Caco-2 (cell line): ENCODE data around the gene KRTCAP2. TPM values are rescaled to one million over a fixed set of nuclear protein-coding genes. Genes with fewer than 3 reads are reported as not detected.

Source experiments
- BruUV-seq: library from RNA; stranded (reverse); fragments of 400-500 nt; replicated peaks from 2 replicates; lab custom pipeline; 2021; lab: Mats Ljungman, UMichigan
- CTCF ChIA-PET: fragments of 300-600 bp; sonication (Branson Sonifier 250); formaldehyde crosslinking; loops from one replicate; lab custom pipeline; 2022; ENCODE audit warnings: antibody characterized with exemption; lab: Charles Lee
- POLR2A ChIA-PET: fragments of 300-600 bp; sonication (Branson Sonifier 250); formaldehyde crosslinking; loops from one replicate; lab custom pipeline; 2022; ENCODE audit warnings: antibody characterized with exemption; lab: Charles Lee
- DNase-seq, 2 experiments: peaks; one replicate each; pipeline versions ENCODE4 v3.0.0 to v3.0.0-alpha.2; 2020 to 2022
- H3K27me3 ChIP-seq: replicated peaks from 2 replicates; pipeline ENCODE4 v1.6.0; 2011; ENCODE audit warnings: low read length; ENCODE audit not compliant: control insufficient read depth, insufficient read depth
- H3K36me3 ChIP-seq: 2 replicates; pipeline ENCODE4 v1.5.1; 2011; ENCODE audit warnings: low read length; ENCODE audit not compliant: control insufficient read depth, insufficient read depth
- H3K4me1 ChIP-seq: fragments of 250-450 bp; sonication (Bioruptor Pico); 2 replicates; pipeline ENCODE4 v1.5.1; 2020; ENCODE audit warnings: mild to moderate bottlenecking
- H3K4me3 ChIP-seq: 2 replicates; pipeline ENCODE4 v1.5.1; 2011; ENCODE audit warnings: low read depth, mild to moderate bottlenecking, control low read depth, low read length
- H3K9me3 ChIP-seq: fragments of 250-450 bp; sonication (Bioruptor Pico); 2 replicates; pipeline ENCODE4 v1.5.1; 2020; ENCODE audit warnings: mild to moderate bottlenecking, moderate library complexity
- H3K27ac Mint-ChIP-seq: one replicate; pipeline ENCODE4 v1.8.0; 2022; ENCODE audit warnings: mixed read lengths; ENCODE audit not compliant: unreplicated experiment
- H3K27me3 Mint-ChIP-seq: one replicate; pipeline ENCODE4 v1.8.0; 2022; ENCODE audit warnings: mixed read lengths; ENCODE audit not compliant: insufficient read depth, unreplicated experiment
- H3K36me3 Mint-ChIP-seq: one replicate; pipeline ENCODE4 v1.8.0; 2022; ENCODE audit warnings: mild to moderate bottlenecking, mixed read lengths; ENCODE audit not compliant: insufficient read depth, unreplicated experiment
- H3K4me1 Mint-ChIP-seq: one replicate; pipeline ENCODE4 v1.8.0; 2022; ENCODE audit warnings: low read depth, mixed read lengths; ENCODE audit not compliant: unreplicated experiment
- H3K4me3 Mint-ChIP-seq: one replicate; pipeline ENCODE4 v1.8.0; 2022; ENCODE audit warnings: mild to moderate bottlenecking, moderate library complexity, mixed read lengths; ENCODE audit not compliant: unreplicated experiment
- H3K9me3 Mint-ChIP-seq: one replicate; pipeline ENCODE4 v1.8.0; 2022; ENCODE audit warnings: mixed read lengths; ENCODE audit not compliant: unreplicated experiment
- CTCF ChIP-seq, 2 experiments: fragments of 200-600 bp in 1 of 2; IDR thresholded peaks; 1 replicate in 1 of 2; 2 replicates in 1 of 2; pipeline versions ENCODE4 v1.5.1 to v1.8.0; 2011 to 2022; ENCODE audit warnings: antibody characterized with exemption in 1 of 2, control low read depth in 1 of 2, inconsistent platforms in 1 of 2, low read depth in 1 of 2, low read length in 1 of 2, mild to moderate bottlenecking in 1 of 2, moderate library complexity in 1 of 2; ENCODE audit not compliant: insufficient read depth in 1 of 2, severe bottlenecking in 1 of 2, unreplicated experiment in 1 of 2
- intact Hi-C: fragments of 100-400 bp; cut with micrococcal nuclease; formaldehyde crosslinking; loops from one replicate; pipeline ENCODE4 v1.10.0; 2022; ENCODE audit not compliant: unreplicated experiment
- total RNA-seq: library from RNA; stranded (reverse); gene quantifications from 2 replicates; pipeline ENCODE4 v1.2.3, GENCODE V29; 2022

Gene KRTCAP2
- total RNA-seq, 1 experiment from 2014 or later: 215 TPM

GRCh38 chr1:155173478-155174323 is 597 bp upstream of the KRTCAP2 start, which contains the start of gene TRIM46:
Gene TRIM46 (plus strand): TSS chr1:155173849. CDS start chr1:155173967, 118 bp downstream.
- no peaks in the 10 kb centered on the region for H3K36me3 ChIP-seq
- ChIA-PET CTCF (interaction anchor here (0.7 to 2.6 kb wide), 31 partner anchors 10 to 542 kb away, joined by 3 to 77 read pairs (median 6); partner anchors contain the start of genes ADAM15 and CLK2), POLR2A (interaction anchor here (1.0 to 1.7 kb wide), 5 partner anchors 20 to 89 kb away, joined by 4 to 15 read pairs (median 7); partner anchors contain the start of gene MTX1)
- DNase-seq: no peak
- intact Hi-C loops: loop anchor here (1.0 kb wide), 1 partner anchor 123 kb away; no protein-coding TSS in a partner anchor
- peaks cover 21% of the 10 kb centered on the region for H3K36me3 Mint-ChIP-seq
- peak within 1 kb of the TSS; percentile 67 for H3K4me3 ChIP-seq
- H3K9me3 Mint-ChIP-seq: no peaks in the 10 kb centered on the region
- H3K9me3 ChIP-seq: no peaks in the 10 kb centered on the region
- no peak for TF ChIP-seq CTCF (IDR thresholded peaks at IDR 0.05; ENCODE audit: insufficient read depth in 1 of 2, low read depth in 1 of 2, low read length in 1 of 2, severe bottlenecking in 1 of 2, unreplicated experiment in 1 of 2)
- peaks cover 16% of the 10 kb centered on the region; the same call in 1 of the 2 replicates for H3K4me1 ChIP-seq
- H3K27ac Mint-ChIP-seq: peak within 1 kb of the TSS; percentile 91
- no peaks in the 10 kb centered on the region for H3K27me3 Mint-ChIP-seq
- peaks cover 13% of the 10 kb centered on the region for H3K4me1 Mint-ChIP-seq
- peak within 1 kb of the TSS; percentile 98 for H3K4me3 Mint-ChIP-seq
- no peaks in the 10 kb centered on the region for H3K27me3 ChIP-seq
- no TSS peak for BruUV-seq

DNA sequence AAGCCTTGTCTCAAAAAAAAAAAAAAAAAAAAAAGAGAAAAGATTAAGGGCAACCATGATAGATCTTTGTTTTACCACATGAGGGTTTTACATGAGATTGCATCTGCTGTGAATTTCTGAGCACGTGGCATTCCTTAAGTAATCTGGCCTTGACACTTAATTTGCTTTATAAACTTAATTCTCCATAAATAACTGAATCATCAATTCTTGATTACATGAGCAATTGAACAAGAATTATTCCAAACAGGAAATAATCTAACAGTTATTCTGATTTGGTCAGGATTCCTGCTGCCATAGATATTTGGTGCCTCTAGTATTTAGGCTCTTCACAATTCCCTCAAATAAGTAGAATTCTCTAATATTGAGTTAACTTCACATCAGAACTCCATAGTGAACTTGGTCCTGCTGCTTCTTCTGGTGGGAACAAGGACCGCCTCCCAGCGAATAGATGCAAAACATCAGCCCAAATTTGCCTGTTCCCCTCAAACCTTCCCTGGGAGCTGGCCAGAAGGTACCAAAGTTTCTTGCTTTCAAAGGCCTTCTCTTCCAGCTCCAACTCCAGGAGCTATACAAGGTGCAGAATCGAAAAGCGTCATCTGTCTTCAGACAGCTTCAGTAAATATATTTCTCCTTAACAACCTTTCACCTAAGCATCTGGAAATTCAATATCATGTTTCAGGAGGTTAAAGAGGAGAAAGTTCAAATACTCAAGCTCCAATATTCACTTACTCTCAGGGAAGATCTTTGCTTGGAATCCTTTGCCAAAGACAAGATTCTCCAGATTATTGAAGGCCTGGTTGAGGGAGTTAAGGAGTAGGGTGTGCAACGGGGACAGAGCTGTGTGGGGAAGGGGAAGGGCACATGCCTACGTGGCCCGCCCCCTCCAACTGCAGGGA is 1.0 kb downstream of the KRTCAP2 start:
- H3K27me3 ChIP-seq: no peaks in the 10 kb centered on the region
- H3K36me3 ChIP-seq: no peaks in the 10 kb centered on the region
- no peak for TF ChIP-seq CTCF (IDR thresholded peaks at IDR 0.05; ENCODE audit: insufficient read depth in 1 of 2, low read depth in 1 of 2, low read length in 1 of 2, severe bottlenecking in 1 of 2, unreplicated experiment in 1 of 2)
- no TSS peak for BruUV-seq
- peak overlapping the region; percentile 91 for H3K27ac Mint-ChIP-seq
- peaks cover 11% of the 10 kb centered on the region for H3K4me1 Mint-ChIP-seq
- H3K9me3 ChIP-seq: no peaks in the 10 kb centered on the region
- H3K36me3 Mint-ChIP-seq: peaks cover 26% of the 10 kb centered on the region
- POLR2A ChIA-PET: interaction anchor here (1.3 to 1.7 kb wide), 4 partner anchors 22 to 87 kb away, joined by 4 to 15 read pairs (median 7); partner anchors contain the start of gene MTX1
- H3K4me3 Mint-ChIP-seq: peak overlapping the region; percentile 98
- intact Hi-C loops: no loop called here
- DNase-seq: no peak
- H3K4me3 ChIP-seq: peak overlapping the region; percentile 67
- CTCF ChIA-PET: interaction anchor here (0.6 to 2.1 kb wide), 18 partner anchors 8 to 121 kb away, joined by 3 to 77 read pairs (median 8); partner anchors contain the start of gene ADAM15
- H3K4me1 ChIP-seq: peaks cover 20% of the 10 kb centered on the region; the same call in 1 of the 2 replicates
- H3K27me3 Mint-ChIP-seq: no peaks in the 10 kb centered on the region
- H3K9me3 Mint-ChIP-seq: no peaks in the 10 kb centered on the region
